ENCODE measurements around the gene SNX20.
A peak's percentile ranks its signal among the peaks of the same experiment; 100 is the strongest.

The SNX20 gene

GRCh38 chr16:50679676-50680555 is 1.2 kb downstream of the SNX20 start:
- no peak for TF ChIP-seq CTCF (conservative IDR thresholded peaks at IDR 0.05; ENCODE audit: low read depth, low read length)
- no peak overlapping the region for H3K4me3 ChIP-seq (ENCODE audit: low read length)
- no peak for DNase-seq (ENCODE audit: low read depth)

DNA sequence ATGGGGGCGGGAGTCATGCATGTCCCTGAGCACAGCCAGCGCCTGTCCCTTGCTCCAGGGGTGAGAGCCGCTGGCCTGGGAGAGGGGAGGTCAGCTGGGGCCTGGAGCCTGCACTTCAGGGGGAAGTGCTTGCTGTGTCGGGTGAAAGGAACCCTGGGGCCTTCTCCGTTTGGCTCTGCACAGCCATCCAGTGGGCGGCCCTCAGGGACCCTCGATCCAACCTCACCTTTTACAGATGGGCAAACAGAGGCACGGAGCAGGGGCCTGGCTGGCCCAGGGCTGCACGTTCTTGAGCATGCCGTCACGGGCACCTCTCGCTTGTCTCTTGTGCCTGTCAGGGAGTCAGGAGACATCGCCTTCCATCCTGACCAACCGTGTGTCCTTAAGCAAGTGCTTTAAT is 1.8 kb downstream of the SNX20 start:
- TF ChIP-seq CTCF (conservative IDR thresholded peaks at IDR 0.05; ENCODE audit: low read depth, low read length): no peak
- H3K4me3 ChIP-seq (ENCODE audit: low read length): no peak overlapping the region
- DNase-seq (ENCODE audit: low read depth): no peak

DNA sequence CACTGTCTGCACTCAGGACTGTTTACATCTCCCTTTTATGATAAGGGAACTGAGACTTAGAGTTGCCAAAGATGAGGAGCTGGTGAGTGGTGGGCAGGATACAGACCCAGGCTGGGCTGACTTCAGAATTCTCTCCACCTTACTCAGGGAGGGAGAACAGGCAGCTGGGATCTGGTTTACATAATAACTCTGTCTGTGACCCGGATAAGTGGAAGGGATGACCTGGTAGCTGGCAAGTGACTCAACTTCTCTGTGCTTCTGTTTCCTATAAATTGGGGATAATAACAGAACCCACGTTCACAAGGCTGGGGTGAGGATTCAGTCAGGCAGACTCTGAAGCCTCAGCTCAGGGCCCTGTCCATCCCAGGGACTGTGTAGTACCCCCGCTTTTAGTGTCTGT is 2.6 kb downstream of the SNX20 start:
- no peak for DNase-seq (ENCODE audit: low read depth)
- H3K4me3 ChIP-seq (ENCODE audit: low read length): no peak overlapping the region
- TF ChIP-seq CTCF (conservative IDR thresholded peaks at IDR 0.05; ENCODE audit: low read depth, low read length): no peak

- no peak for DNase-seq (ENCODE audit: low read depth)
- TF ChIP-seq CTCF (conservative IDR thresholded peaks at IDR 0.05; ENCODE audit: low read depth, low read length): peak; percentile 32
- H3K4me3 ChIP-seq (ENCODE audit: low read length): no peak overlapping the region
These were observed 3.8 kb downstream of the SNX20 start for GRCh38 chr16:50677351-50677750.

DNA sequence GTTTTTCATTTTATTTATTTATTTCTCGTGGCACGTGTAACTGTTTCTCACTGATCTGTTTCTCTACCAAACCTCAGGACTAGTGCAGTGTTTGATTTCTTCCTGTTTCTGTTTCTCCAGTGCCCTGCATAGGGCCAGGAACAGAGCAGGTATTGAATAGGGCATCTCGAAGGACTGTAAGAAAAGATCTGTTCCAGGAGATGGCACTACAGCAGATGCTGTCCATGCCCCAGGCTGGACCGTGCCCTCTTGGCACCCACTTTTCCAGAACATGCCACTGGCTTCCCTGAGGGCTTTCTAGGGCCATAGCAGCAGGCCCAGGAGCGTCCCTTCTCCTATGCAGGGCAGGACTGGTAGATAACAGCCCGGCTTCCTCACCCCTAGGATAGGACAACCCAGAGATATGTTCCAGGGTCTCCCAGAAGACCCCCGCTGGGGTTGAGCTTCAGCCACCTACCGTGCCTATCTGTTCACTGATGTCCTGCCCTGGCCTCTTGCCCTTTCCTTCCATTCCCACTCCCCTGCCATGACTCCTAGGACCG is 4.4 kb downstream of the SNX20 start:
- no peak for TF ChIP-seq CTCF (conservative IDR thresholded peaks at IDR 0.05; ENCODE audit: low read depth, low read length)
- no peak overlapping the region for H3K4me3 ChIP-seq (ENCODE audit: low read length)
- no peak for DNase-seq (ENCODE audit: low read depth)

DNA sequence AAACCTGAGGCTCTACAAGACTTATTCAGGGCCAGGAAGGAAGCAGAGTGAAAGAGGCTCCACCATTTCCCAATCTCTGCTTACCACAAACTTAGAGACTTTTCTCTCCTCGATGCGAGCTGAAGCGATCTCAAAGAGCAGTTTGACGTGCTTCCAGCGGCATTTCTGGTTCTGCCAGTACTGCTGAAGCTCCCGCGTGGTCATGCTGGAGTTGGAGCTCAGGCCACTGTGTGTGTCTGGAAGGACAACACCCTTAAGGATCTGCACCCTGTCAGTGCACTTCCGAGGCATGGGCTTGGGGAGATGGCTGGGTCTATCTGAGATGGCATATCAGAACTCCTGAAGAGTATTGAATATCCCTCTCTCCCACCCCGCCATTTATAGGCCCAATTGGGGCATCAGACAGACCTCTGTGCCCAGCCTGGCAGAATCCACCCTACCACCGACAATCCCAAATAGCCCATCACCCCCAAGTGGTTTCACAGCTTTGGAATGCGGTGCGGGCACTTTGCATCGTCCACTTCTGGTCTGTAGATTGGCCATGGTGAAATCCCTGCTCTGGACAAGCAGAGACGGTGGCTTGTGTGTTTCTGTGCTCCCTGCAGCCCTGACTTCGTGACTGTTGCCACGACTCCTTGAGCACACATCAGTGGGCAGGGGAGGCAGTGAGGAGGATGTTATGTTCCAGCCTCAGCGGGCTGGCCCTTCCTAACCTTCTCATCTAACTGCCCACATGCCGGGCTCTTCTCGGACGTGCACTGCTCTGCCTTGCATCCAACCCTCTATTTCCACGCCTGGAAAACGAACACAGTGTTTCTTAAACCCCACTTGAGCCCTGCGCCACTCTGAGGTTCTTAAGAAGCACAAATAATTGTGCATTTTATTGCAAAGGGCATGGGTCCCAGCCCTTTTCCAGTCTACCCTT is 5.2 kb downstream of the SNX20 start:
- H3K4me3 ChIP-seq (ENCODE audit: low read length): no peak overlapping the region
- no peak for DNase-seq (ENCODE audit: low read depth)
- TF ChIP-seq CTCF (conservative IDR thresholded peaks at IDR 0.05; ENCODE audit: low read depth, low read length): no peak

Data from retinal pigment epithelial cell (primary cell).